WI38 (cell line): Measurements from ENCODE around the gene MGMT.

Source experiments
- H3K4me3 ChIP-seq: 2 replicates; pipeline ENCODE4 v1.5.1; 2011; ENCODE audit warnings: low read depth, mild to moderate bottlenecking, control low read depth, low read length
- TF ChIP-seq, protein P1 (sequence below): IDR thresholded peaks from 2 replicates; pipeline ENCODE4 v1.5.1; 2012; ENCODE audit warnings: low read depth, mild to moderate bottlenecking, control low read depth, low read length

Gene MGMT

DNA sequence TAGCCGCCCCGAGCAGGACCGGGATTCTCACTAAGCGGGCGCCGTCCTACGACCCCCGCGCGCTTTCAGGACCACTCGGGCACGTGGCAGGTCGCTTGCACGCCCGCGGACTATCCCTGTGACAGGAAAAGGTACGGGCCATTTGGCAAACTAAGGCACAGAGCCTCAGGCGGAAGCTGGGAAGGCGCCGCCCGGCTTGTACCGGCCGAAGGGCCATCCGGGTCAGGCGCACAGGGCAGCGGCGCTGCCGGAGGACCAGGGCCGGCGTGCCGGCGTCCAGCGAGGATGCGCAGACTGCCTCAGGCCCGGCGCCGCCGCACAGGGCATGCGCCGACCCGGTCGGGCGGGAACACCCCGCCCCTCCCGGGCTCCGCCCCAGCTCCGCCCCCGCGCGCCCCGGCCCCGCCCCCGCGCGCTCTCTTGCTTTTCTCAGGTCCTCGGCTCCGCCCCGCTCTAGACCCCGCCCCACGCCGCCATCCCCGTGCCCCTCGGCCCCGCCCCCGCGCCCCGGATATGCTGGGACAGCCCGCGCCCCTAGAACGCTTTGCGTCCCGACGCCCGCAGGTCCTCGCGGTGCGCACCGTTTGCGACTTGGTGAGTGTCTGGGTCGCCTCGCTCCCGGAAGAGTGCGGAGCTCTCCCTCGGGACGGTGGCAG is at the start of gene MGMT:
MGMT (plus strand) TSS at position 539 of the 656 bp plus-strand sequence.
- peak within 1 kb of the TSS; percentile 53 for H3K4me3 ChIP-seq
- TF ChIP-seq, protein P1, sequence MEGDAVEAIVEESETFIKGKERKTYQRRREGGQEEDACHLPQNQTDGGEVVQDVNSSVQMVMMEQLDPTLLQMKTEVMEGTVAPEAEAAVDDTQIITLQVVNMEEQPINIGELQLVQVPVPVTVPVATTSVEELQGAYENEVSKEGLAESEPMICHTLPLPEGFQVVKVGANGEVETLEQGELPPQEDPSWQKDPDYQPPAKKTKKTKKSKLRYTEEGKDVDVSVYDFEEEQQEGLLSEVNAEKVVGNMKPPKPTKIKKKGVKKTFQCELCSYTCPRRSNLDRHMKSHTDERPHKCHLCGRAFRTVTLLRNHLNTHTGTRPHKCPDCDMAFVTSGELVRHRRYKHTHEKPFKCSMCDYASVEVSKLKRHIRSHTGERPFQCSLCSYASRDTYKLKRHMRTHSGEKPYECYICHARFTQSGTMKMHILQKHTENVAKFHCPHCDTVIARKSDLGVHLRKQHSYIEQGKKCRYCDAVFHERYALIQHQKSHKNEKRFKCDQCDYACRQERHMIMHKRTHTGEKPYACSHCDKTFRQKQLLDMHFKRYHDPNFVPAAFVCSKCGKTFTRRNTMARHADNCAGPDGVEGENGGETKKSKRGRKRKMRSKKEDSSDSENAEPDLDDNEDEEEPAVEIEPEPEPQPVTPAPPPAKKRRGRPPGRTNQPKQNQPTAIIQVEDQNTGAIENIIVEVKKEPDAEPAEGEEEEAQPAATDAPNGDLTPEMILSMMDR = no peak

- TF ChIP-seq, protein P1 = no peak
- no peak overlapping the region for H3K4me3 ChIP-seq
Observed at GRCh38 chr10:129417870-129418269, 49.2 kb upstream of the MGMT start.

DNA sequence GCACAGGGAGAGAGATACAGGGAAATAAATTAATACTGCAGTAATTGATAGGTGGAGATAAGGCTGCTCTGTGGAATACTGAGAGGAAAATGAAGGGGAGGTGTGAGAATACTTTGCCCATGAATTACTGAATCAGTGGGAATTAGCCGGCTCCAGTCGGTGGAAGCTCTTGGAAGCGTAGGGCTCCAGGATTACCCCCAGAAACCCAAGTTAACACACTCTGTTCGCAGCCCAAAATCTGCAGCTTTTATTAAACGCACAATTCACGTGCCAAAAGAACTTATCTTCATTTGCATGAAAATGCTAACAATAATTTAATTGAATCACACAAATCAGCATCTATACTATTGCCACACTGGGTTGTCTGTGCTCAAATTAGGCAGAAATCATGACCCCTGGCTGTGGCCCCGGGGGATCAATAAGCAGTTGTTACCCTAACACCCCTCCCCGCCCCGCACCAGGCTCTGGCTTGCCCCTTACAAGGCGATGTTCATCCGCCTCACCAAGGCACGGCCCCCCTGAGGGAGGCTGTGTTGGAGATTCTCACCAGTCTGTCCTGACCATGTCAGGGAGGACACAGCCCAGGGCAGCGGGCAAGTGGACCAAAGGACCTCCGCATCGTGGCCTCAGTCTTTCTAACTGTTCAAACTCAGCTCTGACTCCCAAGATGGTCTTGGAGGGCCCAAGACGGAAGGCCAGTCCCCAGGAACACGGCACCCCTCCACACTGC is 48.4 kb upstream of the MGMT start:
- TF ChIP-seq, protein P1 = no peak
- H3K4me3 ChIP-seq = no peak overlapping the region

- TF ChIP-seq, protein P1 = no peak
- no peak overlapping the region for H3K4me3 ChIP-seq
Observed at GRCh38 chr10:129419397-129419796, 47.6 kb upstream of the MGMT start.

DNA sequence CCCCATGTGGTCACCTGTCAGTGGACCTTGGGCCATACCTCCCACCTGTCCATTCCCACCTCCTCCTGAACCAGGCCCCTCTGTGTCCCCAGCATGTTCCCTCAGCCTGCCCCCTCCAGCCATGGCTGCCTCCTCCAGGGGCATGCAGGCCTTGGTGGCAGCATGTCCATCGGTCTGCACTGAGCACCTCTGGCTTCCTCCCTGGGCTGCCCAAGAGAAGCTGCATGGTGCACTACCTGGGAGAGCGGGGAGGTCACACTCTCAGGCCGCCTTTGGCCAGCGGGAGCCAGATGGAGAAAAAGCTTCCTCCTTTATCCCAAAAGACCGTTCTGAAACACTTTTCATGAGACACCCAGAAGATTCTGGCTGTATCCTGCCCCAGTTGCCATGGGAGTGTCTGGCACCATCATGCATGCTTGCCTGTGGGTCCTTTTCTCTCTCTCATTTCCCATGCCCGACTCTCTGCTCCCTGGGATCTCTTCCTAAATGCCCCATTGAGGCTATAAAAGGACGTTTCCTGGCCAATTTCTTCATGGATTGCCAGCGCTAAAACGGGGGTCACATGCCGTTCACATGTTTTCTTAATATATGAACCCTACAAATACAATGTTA is 45.5 kb upstream of the MGMT start:
- TF ChIP-seq, protein P1 = no peak

DNA sequence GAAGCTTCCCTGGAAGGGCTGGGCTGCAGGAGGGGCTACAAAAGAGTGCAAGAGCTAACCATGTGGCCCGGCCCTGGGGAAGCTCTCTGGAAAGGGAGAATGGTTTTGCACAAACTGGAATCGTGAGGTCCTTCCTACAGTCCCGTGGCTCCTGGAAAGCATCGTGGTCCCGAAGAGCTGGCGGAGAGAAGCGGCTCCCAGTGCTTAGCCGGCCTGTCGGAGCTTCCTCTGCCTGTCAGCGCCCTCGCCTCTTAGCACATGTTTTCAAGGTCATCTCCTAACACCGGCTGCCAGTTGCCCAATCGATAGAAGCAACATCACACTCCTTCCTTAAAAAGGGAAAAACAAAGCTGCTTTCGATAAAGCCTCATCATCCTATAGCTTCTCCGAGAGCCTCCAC is 42.1 kb upstream of the MGMT start:
- TF ChIP-seq, protein P1 = no peak
- H3K4me3 ChIP-seq = no peak overlapping the region

More for the DNA sequence above, 45.5 kb upstream of the MGMT start:
- no peak overlapping the region for H3K4me3 ChIP-seq

DNA sequence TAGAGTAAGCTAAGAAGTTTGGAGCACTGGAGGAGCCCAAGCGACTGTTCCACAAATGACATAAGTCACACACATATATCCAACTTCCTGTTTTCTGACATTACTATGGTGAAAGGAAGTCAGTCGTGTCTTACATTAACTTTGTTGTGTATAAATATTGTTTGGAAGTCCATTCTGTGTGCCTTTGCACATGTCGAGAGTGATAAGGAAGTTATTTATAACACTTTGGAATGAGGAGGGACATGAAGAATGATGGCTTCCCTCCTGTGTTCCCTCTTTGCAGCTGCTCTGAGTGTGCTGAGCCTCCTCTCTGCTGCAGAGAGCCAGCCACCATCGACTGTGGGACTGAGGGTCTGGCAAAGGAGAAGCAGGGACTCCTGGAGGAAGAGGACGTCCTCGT is 40.4 kb upstream of the MGMT start:
- TF ChIP-seq, protein P1 = no peak
- H3K4me3 ChIP-seq = no peak overlapping the region
